Measurements from ENCODE around the gene AAMDC.

The AAMDC gene

GRCh38 chr11:77879218-77879617, 58.3 kb downstream of the AAMDC start:
- ATAC-seq (ENCODE audit: low read depth): no peak
- H3K27ac ChIP-seq (ENCODE audit: poor library complexity, severe bottlenecking): no peak overlapping the region

GRCh38 chr11:77882396-77882795, 61.5 kb downstream of the AAMDC start:
- DNase-seq (ENCODE audit: low spot score) (no peak), ATAC-seq (ENCODE audit: low read depth) (no peak)
- Histone ChIP-seq H3K4me1 (ENCODE audit: insufficient read depth, poor library complexity, severe bottlenecking) (no peaks in the 10 kb centered on the region), H3K27me3 (ENCODE audit: insufficient read depth, poor library complexity, severe bottlenecking) (no peaks in the 10 kb centered on the region), H3K4me3 (ENCODE audit: severe bottlenecking) (no peak overlapping the region), H3K9me3 (ENCODE audit: severe bottlenecking) (no peaks in the 10 kb centered on the region), H3K36me3 (ENCODE audit: low read depth) (peaks cover 13% of the 10 kb centered on the region), H3K27ac (ENCODE audit: poor library complexity, severe bottlenecking) (no peak overlapping the region)
- no peak for TF ChIP-seq CTCF (IDR thresholded peaks at IDR 0.05; ENCODE audit: poor library complexity, severe bottlenecking)

More at GRCh38 chr11:77879218-77879617, 58.3 kb downstream of the AAMDC start:
- DNase-seq (ENCODE audit: low spot score): no peak
- no peaks in the 10 kb centered on the region for H3K9me3 ChIP-seq (ENCODE audit: severe bottlenecking)
- no peaks in the 10 kb centered on the region for H3K27me3 ChIP-seq (ENCODE audit: insufficient read depth, poor library complexity, severe bottlenecking)
- no peak overlapping the region for H3K4me3 ChIP-seq (ENCODE audit: severe bottlenecking)
- TF ChIP-seq CTCF (IDR thresholded peaks at IDR 0.05; ENCODE audit: poor library complexity, severe bottlenecking): no peak
- H3K4me1 ChIP-seq (ENCODE audit: insufficient read depth, poor library complexity, severe bottlenecking): no peaks in the 10 kb centered on the region
- H3K36me3 ChIP-seq (ENCODE audit: low read depth): peaks cover 15% of the 10 kb centered on the region

GRCh38 chr11:77883775-77884174, 62.8 kb downstream of the AAMDC start:
- Histone ChIP-seq H3K27me3 (ENCODE audit: insufficient read depth, poor library complexity, severe bottlenecking) (no peaks in the 10 kb centered on the region), H3K9me3 (ENCODE audit: severe bottlenecking) (no peaks in the 10 kb centered on the region), H3K4me3 (ENCODE audit: severe bottlenecking) (no peak overlapping the region), H3K27ac (ENCODE audit: poor library complexity, severe bottlenecking) (no peak overlapping the region), H3K4me1 (ENCODE audit: insufficient read depth, poor library complexity, severe bottlenecking) (no peaks in the 10 kb centered on the region), H3K36me3 (ENCODE audit: low read depth) (0 out of 2 replicates have a peak, but pooled peaks cover 6% of the 10 kb centered on the region)
- DNase-seq (ENCODE audit: low spot score) (no peak), ATAC-seq (ENCODE audit: low read depth) (no peak)
- TF ChIP-seq CTCF (IDR thresholded peaks at IDR 0.05; ENCODE audit: poor library complexity, severe bottlenecking): no peak

- no peak overlapping the region for H3K27ac ChIP-seq (ENCODE audit: poor library complexity, severe bottlenecking)
- no peak for TF ChIP-seq CTCF (IDR thresholded peaks at IDR 0.05; ENCODE audit: poor library complexity, severe bottlenecking)
- no peak overlapping the region for H3K4me3 ChIP-seq (ENCODE audit: severe bottlenecking)
- H3K4me1 ChIP-seq (ENCODE audit: insufficient read depth, poor library complexity, severe bottlenecking): no peaks in the 10 kb centered on the region
- H3K36me3 ChIP-seq (ENCODE audit: low read depth): peaks cover 3% of the 10 kb centered on the region; the same call in 1 of the 2 replicates
- H3K27me3 ChIP-seq (ENCODE audit: insufficient read depth, poor library complexity, severe bottlenecking): no peaks in the 10 kb centered on the region
- DNase-seq (ENCODE audit: low spot score): no peak
- ATAC-seq (ENCODE audit: low read depth): no peak
- no peaks in the 10 kb centered on the region for H3K9me3 ChIP-seq (ENCODE audit: severe bottlenecking)
Observed at GRCh38 chr11:77884186-77884828, 63.4 kb downstream of the AAMDC start.

- Histone ChIP-seq H3K4me3 (ENCODE audit: severe bottlenecking) (no peak overlapping the region), H3K36me3 (ENCODE audit: low read depth) (peaks cover 7% of the 10 kb centered on the region; the same call in 1 of the 2 replicates), H3K4me1 (ENCODE audit: insufficient read depth, poor library complexity, severe bottlenecking) (no peaks in the 10 kb centered on the region), H3K9me3 (ENCODE audit: severe bottlenecking) (no peaks in the 10 kb centered on the region), H3K27me3 (ENCODE audit: insufficient read depth, poor library complexity, severe bottlenecking) (no peaks in the 10 kb centered on the region), H3K27ac (ENCODE audit: poor library complexity, severe bottlenecking) (no peak overlapping the region)
- ATAC-seq (ENCODE audit: low read depth) (no peak), DNase-seq (ENCODE audit: low spot score) (no peak)
- TF ChIP-seq CTCF (IDR thresholded peaks at IDR 0.05; ENCODE audit: poor library complexity, severe bottlenecking): no peak
Observed at GRCh38 chr11:77884829-77885190, 63.9 kb downstream of the AAMDC start.

Measured in RWPE2 (cell line).